ENCODE measurements around the gene GSKIP. TPM values are rescaled to one million over a fixed set of nuclear protein-coding genes. Genes with fewer than 3 reads are reported as not detected.

Gene GSKIP
- total RNA-seq, 1 experiment from 2014 or later: 33.6 TPM

DNA sequence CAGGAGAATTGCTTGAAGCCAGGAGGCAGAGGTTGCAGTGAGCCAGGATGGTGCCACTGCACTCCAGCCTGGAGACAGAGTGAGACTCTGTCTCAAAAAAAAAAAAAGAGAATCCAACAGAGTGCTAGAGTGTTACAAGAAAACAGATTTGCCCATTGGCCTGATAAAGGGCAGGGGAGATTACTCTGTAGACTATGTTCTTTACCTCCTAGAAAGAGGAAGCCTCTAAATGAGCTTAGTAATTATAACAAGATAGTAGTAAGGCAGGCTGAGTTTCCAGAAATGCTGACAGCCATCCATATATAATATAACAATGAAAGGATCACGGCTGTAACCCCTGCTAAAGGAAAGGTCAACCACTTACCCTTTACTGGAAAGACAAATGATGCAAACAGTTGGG lies 53.0 kb downstream of the GSKIP start:
- DNase-seq (ENCODE audit: low spot score): no peak

DNA sequence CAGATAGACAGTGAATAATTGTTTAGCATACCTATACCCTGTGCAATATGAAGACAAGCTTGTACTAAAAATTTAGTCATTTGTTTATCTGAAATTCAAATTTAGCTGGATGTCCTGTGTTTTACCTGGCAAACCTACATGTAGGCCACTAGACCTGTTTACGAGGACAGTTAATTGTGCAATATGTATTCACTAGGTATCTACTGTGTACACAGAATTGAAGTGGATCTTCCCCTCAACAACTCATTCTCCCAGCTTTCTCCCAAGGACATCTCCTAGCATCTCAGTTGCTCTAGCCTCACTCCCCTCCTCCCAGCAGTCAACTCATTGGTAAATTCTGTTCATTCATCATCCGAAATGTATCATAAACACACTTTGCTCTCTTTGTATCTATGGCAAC lies 53.9 kb downstream of the GSKIP start:
- DNase-seq (ENCODE audit: low spot score): no peak

- no peak for DNase-seq (ENCODE audit: low spot score)
These were observed 54.7 kb downstream of the GSKIP start for GRCh38 chr14:96418075-96418474.

DNA sequence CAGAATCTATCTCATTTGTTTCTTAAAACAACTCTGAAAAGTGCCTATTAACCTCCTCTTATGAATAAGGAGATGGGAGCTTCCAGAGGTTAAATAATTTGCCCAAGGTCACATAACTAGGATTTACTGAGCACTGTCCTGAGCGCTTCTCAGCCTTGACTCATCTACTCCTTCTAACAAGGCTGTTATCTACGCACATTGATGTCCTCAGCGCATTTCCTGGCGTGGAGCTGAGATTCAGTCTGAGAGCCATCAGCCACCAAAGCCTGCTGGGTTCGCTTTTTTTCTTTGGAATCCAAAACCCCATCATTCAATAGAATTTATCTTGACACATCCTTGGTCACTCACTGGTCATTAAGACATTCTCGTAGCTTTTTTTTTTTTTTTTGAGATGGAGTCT lies 57.9 kb downstream of the GSKIP start:
- no peak for DNase-seq (ENCODE audit: low spot score)

DNA sequence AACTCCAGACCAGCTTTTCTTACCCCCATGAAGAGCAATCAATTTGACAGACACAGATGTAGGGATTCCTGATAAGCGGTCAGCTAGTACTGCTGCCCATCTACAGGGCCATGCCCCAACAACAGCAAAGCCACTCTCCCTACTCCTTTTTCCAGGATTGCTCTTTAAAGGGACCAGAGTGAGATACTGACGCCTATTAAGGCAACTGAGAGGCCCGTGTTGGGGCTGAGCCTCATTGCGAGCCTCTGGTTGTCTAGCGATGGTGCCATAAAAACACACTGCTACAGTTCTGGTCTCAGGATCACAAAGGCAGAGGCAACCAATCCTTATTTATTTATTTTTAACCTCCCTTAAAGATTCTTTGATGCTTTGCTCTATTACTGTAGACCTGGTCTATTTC lies 59.7 kb downstream of the GSKIP start:
- no peak for DNase-seq (ENCODE audit: low spot score)

GRCh38 chr14:96423446-96424108 lies 60.3 kb downstream of the GSKIP start:
- DNase-seq (ENCODE audit: low spot score): no peak

- peak; percentile 45 for DNase-seq (ENCODE audit: low spot score)
These were observed 61.0 kb downstream of the GSKIP start for GRCh38 chr14:96424109-96424989.

GRCh38 chr14:96434040-96434439 lies 70.7 kb downstream of the GSKIP start:
- DNase-seq (ENCODE audit: low spot score): no peak

Other genes with a start within 250 kb of the GSKIP start
- gene BDKRB2, start 158.7 kb upstream of the GSKIP start, total RNA-seq (2014; rRNA removed; shearing (Covaris generic)): 0.89 and 0.93 TPM in 2 replicates
- gene BDKRB1, start 107.3 kb upstream of the GSKIP start, total RNA-seq (2014; rRNA removed; shearing (Covaris generic)): 3.6 and 6.1 TPM in 2 replicates
- 7.3 and 9.3 TPM in 2 replicates for gene ATG2B, start 185 bp upstream of the GSKIP start, total RNA-seq (2014; rRNA removed; shearing (Covaris generic))
- 0.71 and 0.74 TPM in 2 replicates for gene AK7, start 28.6 kb downstream of the GSKIP start, total RNA-seq (2014; rRNA removed; shearing (Covaris generic))
- gene PAPOLA, start 138.9 kb downstream of the GSKIP start, total RNA-seq (2014; rRNA removed; shearing (Covaris generic)): 57.9 and 64.6 TPM in 2 replicates